Activated CD4-positive, alpha-beta T cell treated with anti-CD3 and anti-CD28 coated beads for 1 hour (primary cell): ENCODE measurements around the gene ZNF777.
"Not testable (repeated sequence)": the region's sequence is repeated elsewhere in the genome, so short reads cannot be mapped to it uniquely, and the experiment has no call there.

Experiments used
- DNase-seq: peaks from one replicate; pipeline ENCODE4 v3.0.0-alpha.2; 2020

ZNF777 gene

GRCh38 chr7:149460493-149461277 lies at the start of gene ZNF777:
TSS of gene ZNF777 (minus strand) at chr7:149461062. CDS start at chr7:149456022, 5,040 bp downstream.
- peak; percentile 73 for DNase-seq

GRCh38 chr7:149510248-149510647 lies 49.4 kb upstream of the ZNF777 start:
- DNase-seq, result no peak

GRCh38 chr7:149509774-149510173 lies 48.9 kb upstream of the ZNF777 start:
- DNase-seq, result no peak

GRCh38 chr7:149505551-149505950 lies 44.7 kb upstream of the ZNF777 start:
- DNase-seq, result no peak

- DNase-seq, result no peak
Observed at GRCh38 chr7:149501651-149502050, 40.8 kb upstream of the ZNF777 start.

GRCh38 chr7:149500910-149501309 lies 40.0 kb upstream of the ZNF777 start:
- DNase-seq, result no peak

- DNase-seq, result no peak
Observed at GRCh38 chr7:149500201-149500600, 39.3 kb upstream of the ZNF777 start.

GRCh38 chr7:149498811-149499210 lies 37.9 kb upstream of the ZNF777 start:
- DNase-seq, result no peak

GRCh38 chr7:149497467-149498261 lies 36.8 kb upstream of the ZNF777 start, which contains the start of gene ZNF746:
TSS of gene ZNF746 (minus strand) at chr7:149497809. CDS start at chr7:149497536, 273 bp downstream.
- peak; percentile 71 for DNase-seq

GRCh38 chr7:149496642-149497391 lies 36.0 kb upstream of the ZNF777 start:
- DNase-seq, result peak; percentile 33

- no peak for DNase-seq
Observed at GRCh38 chr7:149495785-149496641, 35.2 kb upstream of the ZNF777 start.

GRCh38 chr7:149494738-149495368 lies 34.0 kb upstream of the ZNF777 start:
- no peak for DNase-seq

GRCh38 chr7:149493975-149494374 lies 33.1 kb upstream of the ZNF777 start:
- DNase-seq, result not testable (repeated sequence)

- no peak for DNase-seq
Observed at GRCh38 chr7:149493366-149493765, 32.5 kb upstream of the ZNF777 start.

- DNase-seq, result no peak
Observed at GRCh38 chr7:149490083-149490760, 29.4 kb upstream of the ZNF777 start.

GRCh38 chr7:149489391-149490024 lies 28.6 kb upstream of the ZNF777 start:
- DNase-seq, result no peak

- DNase-seq, result no peak
Observed at GRCh38 chr7:149479568-149479967, 18.7 kb upstream of the ZNF777 start.

- no peak for DNase-seq
Observed at GRCh38 chr7:149478754-149479153, 17.9 kb upstream of the ZNF777 start.

GRCh38 chr7:149477494-149478443 lies 16.9 kb upstream of the ZNF777 start:
- DNase-seq, result no peak
